Aorta (tissue), 5 donors: ENCODE results near the gene CACFD1. TPM values are rescaled to one million over a fixed set of nuclear protein-coding genes. Genes with fewer than 3 reads are reported as not detected.

Experiments used
- ATAC-seq: fragments of 200-7000 bp; cut with Tn5 transposase; one replicate; pipeline ENCODE4 v1.9.1; 2022; ENCODE audit warnings: moderate library complexity; ENCODE audit not compliant: low FRiP score
- DNase-seq, 2 donors: peaks; one replicate each; pipeline ENCODE4 v3.0.0-alpha.2; 2020
- H3K27ac ChIP-seq, 2 donors: one replicate each; pipeline ENCODE4 v1.5.1; 2013; ENCODE audit warnings: low read length in 2 of 2, mild to moderate bottlenecking in 2 of 2, moderate library complexity in 2 of 2, control low read depth in 1 of 2, inconsistent platforms in 1 of 2, low read depth in 1 of 2
- H3K27me3 ChIP-seq, 2 donors: one replicate each; pipeline ENCODE4 v1.6.1; 2013; ENCODE audit warnings: control low read depth in 1 of 2, low read length in 1 of 2, mild to moderate bottlenecking in 1 of 2, moderate library complexity in 1 of 2; ENCODE audit not compliant: insufficient read depth in 2 of 2, control insufficient read depth in 1 of 2
- H3K36me3 ChIP-seq, 2 donors: one replicate each; pipeline ENCODE4 v1.6.1; 2013; ENCODE audit warnings: control low read depth in 1 of 2, low read length in 1 of 2, mild to moderate bottlenecking in 1 of 2; ENCODE audit not compliant: insufficient read depth in 2 of 2, control insufficient read depth in 1 of 2
- H3K4me1 ChIP-seq, 2 donors: one replicate each; pipeline ENCODE4 v1.6.1; 2013; ENCODE audit warnings: low read length in 2 of 2, control low read depth in 1 of 2, mild to moderate bottlenecking in 1 of 2, moderate library complexity in 1 of 2; ENCODE audit not compliant: insufficient read depth in 2 of 2, control insufficient read depth in 1 of 2
- H3K4me3 ChIP-seq, 2 donors: one replicate each; pipeline ENCODE4 v1.5.1; 2013; ENCODE audit warnings: low read length in 2 of 2, control low read depth in 1 of 2, mild to moderate bottlenecking in 1 of 2
- H3K9me3 ChIP-seq: one replicate; pipeline ENCODE4 v1.6.1; 2013; ENCODE audit warnings: mild to moderate bottlenecking, low read length; ENCODE audit not compliant: control insufficient read depth
- WGBS, 2 donors: extraction: QIAGEN DNeasy Blood & Tissue Kit; methylation state at CpG; one replicate each; pipeline ENCODE4 v1.1.7; 2013; 5-methylcytosine and 5-hydroxymethylcytosine counted together
- intact Hi-C, 2 donors: fragments of 100-400 bp; cut with DNase I; formaldehyde crosslinking; loops; one replicate each; pipeline versions ENCODE4 v1.14.2 to v1.15.0; 2022
- polyA plus RNA-seq, 2 donors: library from polyadenylated mRNA; stranded (reverse); fragments of 200-250 nt; gene quantifications; one replicate each; pipeline ENCODE4 v1.2.3, GENCODE V29; 2013
- total RNA-seq, 2 donors: library from RNA; stranded (reverse); fragmentation: NEBNext Ultra II Directional; extraction: Animal tissue kit (Norgen Biotek cat#: 25700); gene quantifications; one replicate each; pipeline ENCODE4 v1.2.1, GENCODE V29; 2021
- donor health status: healthy with polysubstance abuse.
- donor health status: Bipolar disorder and iron deficiency.
- donor health status: DM: no; HTN: no; CAD: no.
- donor health status: DM: no; HTN: no; CAD: no.
- donor health status: DM: yes; HTN: yes; CAD: no.

Gene CACFD1
- total and polyA plus RNA-seq, 4 donors: 8.1 to 15.9 (median 13.0) TPM

GRCh38 chr9:133472753-133473378 is 13.1 kb downstream of the CACFD1 start:
- no peak for ATAC-seq
- peaks cover 0 to 3% of the 10 kb centered on the region in 2 donors for H3K36me3 ChIP-seq
- DNase-seq: no peak
- no peaks in the 10 kb centered on the region for H3K27me3 ChIP-seq
- WGBS, 2 donors: 69 to 73% methylated on average over 19 of the region's 19 CpGs
- no peaks in the 10 kb centered on the region for H3K4me1 ChIP-seq
- no peak overlapping the region for H3K27ac ChIP-seq
- H3K9me3 ChIP-seq: no peaks in the 10 kb centered on the region
- no peak overlapping the region for H3K4me3 ChIP-seq
- intact Hi-C loops: no loop called here

- H3K9me3 ChIP-seq: no peaks in the 10 kb centered on the region
- no peaks in the 10 kb centered on the region for H3K4me1 ChIP-seq
- H3K27ac ChIP-seq: no peak overlapping the region
- intact Hi-C loops: no loop called here
- WGBS, 2 donors: 91 to 92% methylated on average over 19 to 20 of the region's 20 CpGs
- DNase-seq (no peak), ATAC-seq (no peak)
- H3K36me3 ChIP-seq: peaks cover 0 to 2% of the 10 kb centered on the region in 2 donors
- no peak overlapping the region for H3K4me3 ChIP-seq
- H3K27me3 ChIP-seq: no peaks in the 10 kb centered on the region
These were observed 14.0 kb downstream of the CACFD1 start for GRCh38 chr9:133473743-133474142.

- 75 to 82% methylated on average over 5 of the region's 5 CpGs for WGBS, 2 donors
- no peak for DNase-seq
- Histone ChIP-seq H3K27me3 (no peaks in the 10 kb centered on the region), H3K9me3 (no peaks in the 10 kb centered on the region), H3K27ac (no peak overlapping the region), H3K4me1 (no peaks in the 10 kb centered on the region), H3K36me3 (no peaks in the 10 kb centered on the region), H3K4me3 (no peak overlapping the region)
- ATAC-seq: no peak
- intact Hi-C loops: no loop called here
These were observed 14.4 kb downstream of the CACFD1 start for GRCh38 chr9:133474215-133474614.

GRCh38 chr9:133474853-133475252 is 15.1 kb downstream of the CACFD1 start:
- no peak overlapping the region for H3K4me3 ChIP-seq
- H3K9me3 ChIP-seq: no peaks in the 10 kb centered on the region
- H3K4me1 ChIP-seq: no peaks in the 10 kb centered on the region
- no peaks in the 10 kb centered on the region for H3K27me3 ChIP-seq
- DNase-seq (no peak), ATAC-seq (no peak)
- no peaks in the 10 kb centered on the region for H3K36me3 ChIP-seq
- intact Hi-C loops: loop anchor here in 1 of 2 donors (5.0 kb wide), 1 partner anchor 58 kb away; the partner anchor contains the start of gene REXO4
- 90 to 93% methylated on average over 20 of the region's 20 CpGs for WGBS, 2 donors
- no peak overlapping the region for H3K27ac ChIP-seq

GRCh38 chr9:133475292-133476012 is 15.7 kb downstream of the CACFD1 start:
- Histone ChIP-seq H3K36me3 (no peaks in the 10 kb centered on the region), H3K4me3 (no peak overlapping the region), H3K9me3 (no peaks in the 10 kb centered on the region), H3K27me3 (no peaks in the 10 kb centered on the region), H3K4me1 (no peaks in the 10 kb centered on the region), H3K27ac (no peak overlapping the region)
- intact Hi-C loops: loop anchor here in 1 of 2 donors (5.0 kb wide), 1 partner anchor 58 kb away; the partner anchor contains the start of gene REXO4
- ATAC-seq: no peak
- DNase-seq: no peak
- 93 to 94% methylated on average over 27 of the region's 27 CpGs for WGBS, 2 donors

- no peak for ATAC-seq
These were observed 16.5 kb downstream of the CACFD1 start for GRCh38 chr9:133476036-133476931.

GRCh38 chr9:133476941-133477340 is 17.2 kb downstream of the CACFD1 start:
- intact Hi-C loops: loop anchor here in 1 of 2 donors (5.0 kb wide), 1 partner anchor 60 kb away; the partner anchor contains the start of gene REXO4
- Histone ChIP-seq H3K4me1 (no peaks in the 10 kb centered on the region), H3K27me3 (no peaks in the 10 kb centered on the region), H3K27ac (no peak overlapping the region), H3K4me3 (no peak overlapping the region), H3K36me3 (no peaks in the 10 kb centered on the region), H3K9me3 (no peaks in the 10 kb centered on the region)
- DNase-seq (no peak), ATAC-seq (no peak)
- WGBS, 2 donors: 93 to 96% methylated on average over 20 to 21 of the region's 21 CpGs

More at GRCh38 chr9:133476036-133476931, 16.5 kb downstream of the CACFD1 start:
- no peaks in the 10 kb centered on the region for H3K36me3 ChIP-seq
- intact Hi-C loops: loop anchor here in 1 of 2 donors (5.0 kb wide), 1 partner anchor 59 kb away; the partner anchor contains the start of gene REXO4
- 90 to 91% methylated on average over 27 of the region's 27 CpGs for WGBS, 2 donors
- no peaks in the 10 kb centered on the region for H3K27me3 ChIP-seq
- H3K4me1 ChIP-seq: no peaks in the 10 kb centered on the region
- no peak overlapping the region for H3K4me3 ChIP-seq
- no peak overlapping the region for H3K27ac ChIP-seq
- H3K9me3 ChIP-seq: no peaks in the 10 kb centered on the region
- DNase-seq: no peak

GRCh38 chr9:133477461-133477860 is 17.7 kb downstream of the CACFD1 start:
- intact Hi-C loops: loop anchor here in 1 of 2 donors (5.0 kb wide), 1 partner anchor 60 kb away; the partner anchor contains the start of gene REXO4
- H3K4me3 ChIP-seq: no peak overlapping the region
- DNase-seq: no peak
- ATAC-seq: no peak
- no peaks in the 10 kb centered on the region for H3K9me3 ChIP-seq
- H3K4me1 ChIP-seq: no peaks in the 10 kb centered on the region
- no peak overlapping the region for H3K27ac ChIP-seq
- 90 to 94% methylated on average over 4 of the region's 4 CpGs for WGBS, 2 donors
- H3K36me3 ChIP-seq: no peaks in the 10 kb centered on the region
- H3K27me3 ChIP-seq: no peaks in the 10 kb centered on the region
